GM12875 (cell line): ENCODE results near the gene NRXN2.

ENCODE experiments used
- H3K4me3 ChIP-seq: one replicate; pipeline ENCODE4 v1.5.1; 2011; ENCODE audit warnings: low read depth, low read length, control low read depth
- TF ChIP-seq, protein P1 (sequence below): IDR thresholded peaks from 2 replicates; pipeline ENCODE4 v1.5.1; 2011; ENCODE audit warnings: low read depth, mild to moderate bottlenecking, control low read depth, inconsistent platforms, low read length, moderate library complexity, borderline replicate concordance; ENCODE audit not compliant: insufficient read depth

NRXN2 gene

GRCh38 chr11:64593156-64594105 lies 129.6 kb downstream of the NRXN2 start:
- no peak overlapping the region for H3K4me3 ChIP-seq
- TF ChIP-seq, protein P1, sequence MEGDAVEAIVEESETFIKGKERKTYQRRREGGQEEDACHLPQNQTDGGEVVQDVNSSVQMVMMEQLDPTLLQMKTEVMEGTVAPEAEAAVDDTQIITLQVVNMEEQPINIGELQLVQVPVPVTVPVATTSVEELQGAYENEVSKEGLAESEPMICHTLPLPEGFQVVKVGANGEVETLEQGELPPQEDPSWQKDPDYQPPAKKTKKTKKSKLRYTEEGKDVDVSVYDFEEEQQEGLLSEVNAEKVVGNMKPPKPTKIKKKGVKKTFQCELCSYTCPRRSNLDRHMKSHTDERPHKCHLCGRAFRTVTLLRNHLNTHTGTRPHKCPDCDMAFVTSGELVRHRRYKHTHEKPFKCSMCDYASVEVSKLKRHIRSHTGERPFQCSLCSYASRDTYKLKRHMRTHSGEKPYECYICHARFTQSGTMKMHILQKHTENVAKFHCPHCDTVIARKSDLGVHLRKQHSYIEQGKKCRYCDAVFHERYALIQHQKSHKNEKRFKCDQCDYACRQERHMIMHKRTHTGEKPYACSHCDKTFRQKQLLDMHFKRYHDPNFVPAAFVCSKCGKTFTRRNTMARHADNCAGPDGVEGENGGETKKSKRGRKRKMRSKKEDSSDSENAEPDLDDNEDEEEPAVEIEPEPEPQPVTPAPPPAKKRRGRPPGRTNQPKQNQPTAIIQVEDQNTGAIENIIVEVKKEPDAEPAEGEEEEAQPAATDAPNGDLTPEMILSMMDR, result no peak

GRCh38 chr11:64592656-64593055 lies 130.3 kb downstream of the NRXN2 start:
- H3K4me3 ChIP-seq, result no peak overlapping the region
- TF ChIP-seq, protein P1, result no peak

GRCh38 chr11:64592234-64592615 lies 130.8 kb downstream of the NRXN2 start:
- H3K4me3 ChIP-seq, result no peak overlapping the region
- TF ChIP-seq, protein P1, result no peak

GRCh38 chr11:64591257-64592233 lies 131.5 kb downstream of the NRXN2 start:
- H3K4me3 ChIP-seq, result no peak overlapping the region
- TF ChIP-seq, protein P1, result no peak

DNA sequence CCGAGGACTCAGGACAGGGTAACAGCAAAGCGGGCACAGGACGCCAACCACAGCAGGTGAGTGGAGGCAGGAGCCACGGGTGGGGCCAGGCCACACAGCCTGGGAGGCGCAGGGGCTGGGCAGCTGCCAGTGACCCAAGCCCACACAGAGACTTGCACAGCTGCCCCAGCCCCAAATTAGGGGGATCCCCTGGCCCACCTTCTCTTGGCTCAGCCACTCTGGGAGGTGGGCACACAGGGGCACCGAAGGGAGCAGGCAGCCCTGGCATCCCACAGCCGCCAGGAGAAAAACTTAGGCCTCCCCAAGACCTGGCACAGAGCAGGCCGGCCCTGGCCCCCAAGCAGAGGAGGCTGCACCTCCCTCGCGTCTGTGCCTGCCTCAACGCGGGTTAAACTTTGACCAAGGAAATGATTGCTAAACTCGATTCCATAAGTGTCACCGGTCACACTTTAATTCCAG lies 132.2 kb downstream of the NRXN2 start, which contains the start of gene SLC22A12:
TSS of gene SLC22A12 (plus strand) at position 458 of the 459 bp plus-strand sequence. CDS start 337 bp downstream, outside the sequence.
- TF ChIP-seq, protein P1, result no peak
- no peak within 1 kb of the TSS for H3K4me3 ChIP-seq

DNA sequence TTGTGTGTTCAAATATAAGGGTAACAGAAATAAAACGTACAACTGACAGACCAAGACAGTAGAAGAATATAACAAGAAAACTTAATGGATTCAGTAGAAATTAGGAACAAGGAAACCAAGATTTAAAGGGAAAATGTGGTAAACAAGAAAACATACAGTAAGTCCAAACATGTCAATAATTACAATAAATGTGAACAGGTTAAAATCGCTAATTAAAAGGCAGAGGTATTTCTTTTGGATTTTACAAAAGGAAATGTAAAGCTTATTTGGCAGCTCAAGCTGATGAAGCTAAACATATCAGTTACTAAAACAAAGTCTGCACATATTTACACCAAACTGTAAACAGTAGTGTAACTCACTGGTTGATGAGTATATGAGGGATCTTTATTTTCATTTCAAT lies 134.3 kb downstream of the NRXN2 start:
- no peak overlapping the region for H3K4me3 ChIP-seq
- TF ChIP-seq, protein P1, result no peak
